NCI-H1048 (cell line): ENCODE results near the gene MS4A7.

Experiments used
- DNase-seq: peaks from one replicate; lab custom pipeline; 2025; lab: John Stamatoyannopoulos, UW

The MS4A7 gene

GRCh38 chr11:60370811-60371298, 7.5 kb upstream of the MS4A7 start:
- DNase-seq, result no peak

GRCh38 chr11:60371386-60371785, 6.9 kb upstream of the MS4A7 start:
- no peak for DNase-seq

GRCh38 chr11:60371854-60372253, 6.5 kb upstream of the MS4A7 start:
- DNase-seq, result no peak

- DNase-seq, result no peak
Observed at GRCh38 chr11:60372767-60373166, 5.6 kb upstream of the MS4A7 start.

- no peak for DNase-seq
Observed at GRCh38 chr11:60375316-60375715, 3.0 kb upstream of the MS4A7 start.

GRCh38 chr11:60376601-60377000, 1.7 kb upstream of the MS4A7 start:
- no peak for DNase-seq

GRCh38 chr11:60377401-60378136, 763 bp upstream of the MS4A7 start:
- DNase-seq, result no peak

- DNase-seq, result no peak
Observed at GRCh38 chr11:60389279-60389910, 11.1 kb downstream of the MS4A7 start.

- no peak for DNase-seq
Observed at GRCh38 chr11:60390419-60390818, 12.1 kb downstream of the MS4A7 start.

GRCh38 chr11:60392361-60392760, 14.0 kb downstream of the MS4A7 start:
- DNase-seq, result no peak

- DNase-seq, result no peak
Observed at GRCh38 chr11:60393016-60393415, 14.7 kb downstream of the MS4A7 start.

- DNase-seq, result no peak
Observed at GRCh38 chr11:60394666-60395380, 16.5 kb downstream of the MS4A7 start.

GRCh38 chr11:60396382-60396781, 18.1 kb downstream of the MS4A7 start, which contains the start of gene MS4A14:
MS4A14 (plus strand) TSS chr11:60396459; CDS start chr11:60396579, 120 bp downstream.
- no peak for DNase-seq

GRCh38 chr11:60396799-60397198, 18.5 kb downstream of the MS4A7 start:
- no peak for DNase-seq

- no peak for DNase-seq
Observed at GRCh38 chr11:60420015-60420414, 41.7 kb downstream of the MS4A7 start.

- no peak for DNase-seq
Observed at GRCh38 chr11:60422609-60423008, 44.3 kb downstream of the MS4A7 start.

- no peak for DNase-seq
Observed at GRCh38 chr11:60428517-60428916, 50.2 kb downstream of the MS4A7 start.

- no peak for DNase-seq
Observed at GRCh38 chr11:60429272-60429671, 50.9 kb downstream of the MS4A7 start, which contains the start of gene MS4A5. MS4A5 (plus strand) TSS chr11:60429572; CDS start chr11:60429675, 103 bp downstream.

- no peak for DNase-seq
Observed at GRCh38 chr11:60431251-60431650, 52.9 kb downstream of the MS4A7 start.

- no peak for DNase-seq
Observed at GRCh38 chr11:60433401-60433800, 55.1 kb downstream of the MS4A7 start.
